RWPE2 (cell line): ENCODE data around the gene RRP12.

Source experiments
- ATAC-seq: fragments of 200-7000 bp; cut with Tn5 transposase; 3 replicates; pipeline ENCODE4 v1.9.1; 2021; ENCODE audit warnings: low read depth
- DNase-seq: peaks from one replicate; pipeline ENCODE4 v3.0.0-alpha.2; 2020; ENCODE audit warnings: low spot score
- H3K27ac ChIP-seq: fragments of 450-650 bp; 2 replicates; pipeline ENCODE4 v1.5.1; 2017; ENCODE audit warnings: mild to moderate bottlenecking; ENCODE audit not compliant: poor library complexity, severe bottlenecking
- H3K27me3 ChIP-seq: fragments of 250-450 bp; sonication (Bioruptor Pico); 2 replicates; pipeline ENCODE4 v1.5.1; 2021; ENCODE audit warnings: mild to moderate bottlenecking, moderate library complexity; ENCODE audit not compliant: insufficient read depth, poor library complexity, severe bottlenecking
- H3K36me3 ChIP-seq: fragments of 250-450 bp; sonication (Bioruptor Pico); 2 replicates; pipeline ENCODE4 v1.5.1; 2020; ENCODE audit warnings: low read depth, mild to moderate bottlenecking, moderate library complexity
- H3K4me1 ChIP-seq: fragments of 250-450 bp; sonication (Bioruptor Pico); 2 replicates; pipeline ENCODE4 v1.5.1; 2021; ENCODE audit warnings: mild to moderate bottlenecking, moderate library complexity; ENCODE audit not compliant: insufficient read depth, poor library complexity, severe bottlenecking
- H3K4me3 ChIP-seq: fragments of 250-450 bp; sonication (Bioruptor Pico); 2 replicates; pipeline ENCODE4 v1.5.1; 2021; ENCODE audit warnings: mild to moderate bottlenecking, moderate library complexity; ENCODE audit not compliant: severe bottlenecking
- H3K9me3 ChIP-seq: fragments of 250-450 bp; sonication (Bioruptor Pico); 2 replicates; pipeline ENCODE4 v1.5.1; 2021; ENCODE audit warnings: mild to moderate bottlenecking, moderate library complexity; ENCODE audit not compliant: severe bottlenecking
- TF ChIP-seq, protein P1 (sequence below): fragments of 450-650 bp; IDR thresholded peaks from one replicate; pipeline ENCODE4 v1.5.1; 2017; ENCODE audit warnings: mild to moderate bottlenecking, moderate library complexity; ENCODE audit not compliant: poor library complexity, severe bottlenecking

The RRP12 gene

GRCh38 chr10:97400665-97401454 is at the start of gene RRP12:
TSS of gene RRP12 (minus strand) at chr10:97401340. CDS start at chr10:97401231, 109 bp downstream.
- Histone ChIP-seq H3K4me3 (peak within 1 kb of the TSS; percentile 57), H3K9me3 (no peaks in the 10 kb centered on the region), H3K27me3 (no peaks in the 10 kb centered on the region), H3K36me3 (peaks cover 33% of the 10 kb centered on the region), H3K4me1 (peaks cover 8% of the 10 kb centered on the region), H3K27ac (peak within 1 kb of the TSS; percentile 53)
- ATAC-seq: peak; percentile 90
- DNase-seq: peak; percentile 88
- TF ChIP-seq, protein P1, sequence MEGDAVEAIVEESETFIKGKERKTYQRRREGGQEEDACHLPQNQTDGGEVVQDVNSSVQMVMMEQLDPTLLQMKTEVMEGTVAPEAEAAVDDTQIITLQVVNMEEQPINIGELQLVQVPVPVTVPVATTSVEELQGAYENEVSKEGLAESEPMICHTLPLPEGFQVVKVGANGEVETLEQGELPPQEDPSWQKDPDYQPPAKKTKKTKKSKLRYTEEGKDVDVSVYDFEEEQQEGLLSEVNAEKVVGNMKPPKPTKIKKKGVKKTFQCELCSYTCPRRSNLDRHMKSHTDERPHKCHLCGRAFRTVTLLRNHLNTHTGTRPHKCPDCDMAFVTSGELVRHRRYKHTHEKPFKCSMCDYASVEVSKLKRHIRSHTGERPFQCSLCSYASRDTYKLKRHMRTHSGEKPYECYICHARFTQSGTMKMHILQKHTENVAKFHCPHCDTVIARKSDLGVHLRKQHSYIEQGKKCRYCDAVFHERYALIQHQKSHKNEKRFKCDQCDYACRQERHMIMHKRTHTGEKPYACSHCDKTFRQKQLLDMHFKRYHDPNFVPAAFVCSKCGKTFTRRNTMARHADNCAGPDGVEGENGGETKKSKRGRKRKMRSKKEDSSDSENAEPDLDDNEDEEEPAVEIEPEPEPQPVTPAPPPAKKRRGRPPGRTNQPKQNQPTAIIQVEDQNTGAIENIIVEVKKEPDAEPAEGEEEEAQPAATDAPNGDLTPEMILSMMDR: no peak

- Histone ChIP-seq H3K27me3 (no peaks in the 10 kb centered on the region), H3K36me3 (peaks cover 57% of the 10 kb centered on the region), H3K9me3 (no peaks in the 10 kb centered on the region), H3K27ac (peak overlapping the region; percentile 14), H3K4me1 (peaks cover 14% of the 10 kb centered on the region), H3K4me3 (no peak overlapping the region)
- ATAC-seq: no peak
- TF ChIP-seq, protein P1: no peak
- no peak for DNase-seq
Measured at GRCh38 chr10:97450828-97451227, 49.7 kb upstream of the RRP12 start.

DNA sequence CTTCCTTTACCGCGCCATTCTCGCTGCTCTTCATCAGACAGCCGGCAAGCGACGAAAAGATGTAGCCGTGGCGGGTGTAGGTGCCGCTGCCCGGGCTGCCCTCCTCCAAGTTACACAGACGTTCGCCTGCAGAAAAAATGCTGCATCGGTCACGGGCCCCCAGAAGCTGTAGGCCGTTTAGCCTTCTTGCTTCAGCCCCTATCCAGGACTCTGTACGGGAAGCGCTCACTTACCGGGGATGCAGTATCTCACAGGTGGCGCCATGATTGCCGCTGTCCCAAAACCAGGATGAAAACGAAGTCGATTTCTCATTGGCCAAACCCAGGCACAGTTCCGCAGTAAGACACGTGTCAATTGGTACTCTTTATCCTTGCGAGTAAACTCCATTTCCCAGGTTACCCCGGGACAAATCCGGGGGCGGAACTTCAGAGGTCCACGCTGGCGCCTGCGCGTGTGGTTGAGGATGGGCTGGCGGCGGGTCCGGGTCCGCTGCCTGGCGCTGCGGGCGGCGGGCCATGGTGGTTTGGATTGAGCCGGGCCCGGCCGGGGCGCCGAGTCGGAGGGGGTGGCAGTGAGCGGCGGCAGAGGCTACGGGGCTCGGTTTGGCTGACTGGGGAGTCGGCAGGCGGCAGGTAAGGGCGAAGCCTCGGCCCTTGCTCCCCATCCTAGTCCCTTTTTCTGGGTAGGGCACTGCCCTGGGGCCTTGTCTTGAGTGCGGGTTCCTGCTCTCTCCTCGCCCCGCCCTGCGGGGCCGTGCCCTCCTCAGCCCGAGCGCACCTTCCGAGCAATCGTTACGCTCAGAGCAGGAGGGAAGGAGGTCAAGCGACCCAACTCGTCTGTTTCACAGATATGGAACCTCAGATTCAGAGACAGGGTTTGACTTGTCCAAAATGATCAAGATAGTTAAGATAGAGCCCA is 44.8 kb upstream of the RRP12 start, which contains the start of the genes EXOSC1 and ZDHHC16:
EXOSC1 (minus strand) TSS at position 285 of the 918 bp plus-strand sequence; CDS start at position 264, 21 bp downstream.
ZDHHC16 (plus strand) TSS at position 454 of the 918 bp plus-strand sequence. CDS start 5,501 bp downstream, outside the sequence.
- Histone ChIP-seq H3K27me3 (no peaks in the 10 kb centered on the region), H3K9me3 (no peaks in the 10 kb centered on the region), H3K27ac (peak within 1 kb of the TSS; percentile 32), H3K36me3 (peaks cover 30% of the 10 kb centered on the region), H3K4me3 (peak within 1 kb of the TSS; percentile 59), H3K4me1 (peaks cover 8% of the 10 kb centered on the region)
- TF ChIP-seq, protein P1: no peak
- DNase-seq (peak; percentile 89), ATAC-seq (peak; percentile 97)

GRCh38 chr10:97445357-97445721 is 44.2 kb upstream of the RRP12 start:
- peaks cover 37% of the 10 kb centered on the region for H3K36me3 ChIP-seq
- no peaks in the 10 kb centered on the region for H3K27me3 ChIP-seq
- peak overlapping the region; percentile 32 for H3K27ac ChIP-seq
- H3K4me3 ChIP-seq: peak overlapping the region; percentile 59
- H3K9me3 ChIP-seq: no peaks in the 10 kb centered on the region
- TF ChIP-seq, protein P1: no peak
- DNase-seq (no peak), ATAC-seq (no peak)
- peaks cover 8% of the 10 kb centered on the region for H3K4me1 ChIP-seq
